Activated gamma-delta T cell (primary cell): ENCODE measurements around the gene AKTIP.
A peak's percentile ranks its signal among the peaks of the same experiment; 100 is the strongest.
"Not testable (repeated sequence)": the region's sequence is repeated elsewhere in the genome, so short reads cannot be mapped to it uniquely, and the experiment has no call there.

Experiments used
- DNase-seq: peaks from one replicate; lab custom pipeline; 2025; lab: John Stamatoyannopoulos, UW

The AKTIP gene

GRCh38 chr16:53515811-53516210 is 12.8 kb upstream of the AKTIP start:
- no peak for DNase-seq

- no peak for DNase-seq
Measured at GRCh38 chr16:53515259-53515658, 12.2 kb upstream of the AKTIP start.

DNA sequence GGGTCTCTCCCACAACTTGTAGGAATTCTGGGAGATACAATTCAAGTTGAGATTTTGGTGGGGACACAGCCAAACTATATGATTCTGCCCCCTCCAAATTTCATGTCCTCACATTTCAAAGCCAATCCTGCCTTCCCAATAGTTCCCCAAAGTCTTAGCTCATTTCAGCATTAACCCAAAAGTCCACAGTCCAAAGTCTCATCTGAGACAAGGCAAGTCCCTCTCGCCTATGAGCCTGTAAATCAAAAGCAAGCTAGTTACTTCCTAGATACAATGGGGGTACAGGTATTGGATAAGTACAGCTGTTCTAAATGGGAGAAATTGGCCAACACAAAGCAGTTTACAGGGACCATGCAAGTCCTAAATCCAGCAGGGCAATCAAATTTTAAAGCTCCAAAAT is 9.8 kb upstream of the AKTIP start:
- DNase-seq: not testable (repeated sequence)

DNA sequence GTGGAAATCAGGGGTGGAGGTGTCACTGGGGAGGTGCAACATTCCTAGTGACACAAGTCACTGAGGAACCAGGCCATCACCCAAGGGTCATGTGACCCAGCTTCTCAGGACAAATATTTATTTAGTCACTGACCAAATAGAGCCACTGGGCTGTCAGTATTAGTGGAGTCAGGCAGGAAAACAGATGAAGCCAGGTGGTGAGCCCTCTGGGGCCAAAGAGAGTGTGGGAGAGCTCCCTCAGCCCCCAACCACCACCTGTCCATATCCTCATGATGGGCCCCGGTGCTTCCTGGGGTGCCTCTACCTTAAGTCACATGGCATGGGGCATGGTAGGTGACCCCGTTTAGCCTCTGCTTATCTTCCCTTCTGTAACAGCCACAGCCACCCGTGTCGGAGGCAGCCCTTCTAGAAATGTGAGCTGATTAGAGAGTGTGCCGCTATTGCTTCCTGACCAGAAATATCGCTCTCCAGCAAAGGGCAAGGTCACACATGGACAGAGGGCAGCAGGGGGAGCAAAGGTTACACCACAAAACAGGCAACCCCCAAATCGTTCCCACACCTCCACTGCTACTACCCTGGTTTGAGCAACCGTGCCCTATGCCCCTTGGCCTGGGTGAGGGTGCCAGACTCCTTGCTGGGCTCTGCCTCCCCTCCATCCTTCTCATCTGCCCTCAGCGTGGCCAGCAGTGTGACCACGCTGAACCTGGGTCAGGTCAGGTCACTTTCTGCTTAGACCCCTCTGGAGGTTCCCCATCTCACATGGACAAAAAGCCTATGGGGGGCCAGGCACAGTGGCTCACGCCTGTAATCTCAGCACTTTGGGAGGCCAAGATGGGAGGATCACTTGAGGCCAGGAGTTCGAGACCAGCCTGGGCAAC is 8.6 kb upstream of the AKTIP start:
- DNase-seq: no peak

- DNase-seq: no peak
Measured at GRCh38 chr16:53511084-53511402, 8.0 kb upstream of the AKTIP start.

GRCh38 chr16:53510704-53511070 is 7.7 kb upstream of the AKTIP start:
- DNase-seq: no peak

GRCh38 chr16:53509906-53510703 is 7.1 kb upstream of the AKTIP start:
- DNase-seq: no peak

GRCh38 chr16:53507464-53508179 is 4.6 kb upstream of the AKTIP start:
- no peak for DNase-seq

GRCh38 chr16:53506254-53506653 is 3.2 kb upstream of the AKTIP start:
- no peak for DNase-seq

DNA sequence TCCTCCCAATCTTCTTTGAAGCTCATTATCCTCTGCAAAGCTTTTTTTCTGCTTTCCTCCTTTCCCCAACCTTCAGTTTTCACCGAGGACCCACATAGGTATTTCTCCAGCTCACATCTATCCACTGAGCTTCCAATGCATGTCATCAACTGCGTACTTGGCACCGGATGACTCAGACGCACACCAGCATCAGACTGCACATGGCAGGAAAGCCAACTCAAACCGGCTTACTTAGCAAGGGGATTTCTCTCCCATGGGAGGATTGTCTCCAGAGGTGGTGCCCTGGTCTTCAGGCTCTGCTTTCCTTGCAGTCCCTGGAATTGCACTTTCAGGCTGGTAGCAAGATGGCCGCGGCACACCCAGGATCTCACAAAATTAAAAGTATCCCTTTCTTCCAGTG is 1.7 kb upstream of the AKTIP start:
- no peak for DNase-seq

DNA sequence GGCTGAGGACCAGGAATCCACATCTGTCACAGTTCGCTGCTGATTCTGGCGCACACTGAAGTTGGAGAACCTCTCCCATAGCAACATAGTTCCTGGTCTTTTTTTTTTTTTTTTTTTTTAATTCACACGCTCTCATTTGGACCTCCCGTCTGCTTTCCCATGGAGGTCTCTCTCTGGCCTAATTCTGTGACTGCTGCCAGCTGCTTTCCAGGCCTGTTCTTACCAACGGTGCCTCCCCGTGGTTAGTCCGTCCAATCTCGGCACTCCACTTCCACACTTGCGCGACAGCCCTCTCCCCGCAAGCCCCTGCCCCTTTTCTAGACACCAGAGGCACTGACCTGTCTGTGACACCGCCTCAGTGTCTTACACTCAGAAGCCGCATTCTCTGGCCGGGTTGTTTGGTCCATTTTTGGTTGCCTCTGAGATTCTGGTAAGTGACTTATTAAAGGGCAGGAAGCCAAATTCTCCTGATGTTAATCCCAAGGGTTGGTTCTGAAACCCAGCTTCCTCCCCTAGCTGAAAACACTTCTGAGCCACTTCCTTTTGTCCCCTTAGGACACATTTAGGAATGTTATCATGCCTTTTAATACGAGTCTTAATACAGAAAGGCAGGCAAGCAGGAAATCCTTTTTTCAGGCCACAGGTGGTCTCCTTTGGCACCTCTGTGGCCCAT is 1.1 kb upstream of the AKTIP start:
- no peak for DNase-seq

GRCh38 chr16:53503270-53503923 is 388 bp upstream of the AKTIP start:
- peak; percentile 99 for DNase-seq

GRCh38 chr16:53501216-53501859 is 1.7 kb downstream of the AKTIP start:
- DNase-seq: no peak

- DNase-seq: no peak
Measured at GRCh38 chr16:53498984-53499383, 4.0 kb downstream of the AKTIP start.

DNA sequence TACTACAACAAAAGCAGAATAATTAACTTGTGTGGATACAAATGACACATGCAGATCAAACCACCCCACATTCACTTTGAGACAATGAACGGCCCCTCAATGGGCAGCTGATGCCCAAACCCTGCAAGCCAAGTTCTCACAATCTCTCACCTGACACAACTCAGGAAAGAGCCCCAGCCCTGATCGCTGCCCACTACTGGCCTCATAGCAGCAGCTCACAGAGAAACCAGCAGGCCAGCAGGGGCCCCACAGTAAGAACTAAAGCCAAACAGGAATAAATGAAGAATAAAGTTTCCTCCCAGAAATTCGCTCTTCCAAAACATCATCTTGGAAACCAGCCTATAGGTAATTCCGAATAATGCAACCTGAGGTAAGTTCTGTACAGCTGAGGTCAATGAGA is 7.7 kb downstream of the AKTIP start:
- DNase-seq: no peak

GRCh38 chr16:53494636-53495035 is 8.4 kb downstream of the AKTIP start:
- no peak for DNase-seq

DNA sequence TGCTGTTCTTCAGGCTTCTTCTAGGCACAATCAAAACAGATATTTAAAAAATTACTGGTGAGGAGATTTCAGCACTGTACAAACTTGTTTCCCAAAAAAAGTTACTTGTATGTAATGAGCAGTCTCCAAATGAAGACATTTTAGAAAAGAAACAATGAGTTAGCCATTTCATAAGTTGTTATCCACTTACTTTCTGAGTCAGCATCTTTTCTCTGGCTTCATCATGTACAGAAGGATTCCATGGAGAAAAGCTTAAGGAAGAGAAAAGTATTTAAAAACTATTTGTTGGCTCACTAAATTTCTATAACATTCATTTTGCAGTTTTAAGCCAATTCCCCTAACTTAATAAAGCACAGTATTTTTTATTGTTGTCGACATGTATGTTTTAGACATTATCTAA is 10.5 kb downstream of the AKTIP start:
- DNase-seq: no peak

GRCh38 chr16:53489755-53490154 is 13.3 kb downstream of the AKTIP start:
- DNase-seq: no peak

GRCh38 chr16:53486230-53486629 is 16.8 kb downstream of the AKTIP start:
- DNase-seq: no peak

- no peak for DNase-seq
Measured at GRCh38 chr16:53484542-53484941, 18.5 kb downstream of the AKTIP start.

DNA sequence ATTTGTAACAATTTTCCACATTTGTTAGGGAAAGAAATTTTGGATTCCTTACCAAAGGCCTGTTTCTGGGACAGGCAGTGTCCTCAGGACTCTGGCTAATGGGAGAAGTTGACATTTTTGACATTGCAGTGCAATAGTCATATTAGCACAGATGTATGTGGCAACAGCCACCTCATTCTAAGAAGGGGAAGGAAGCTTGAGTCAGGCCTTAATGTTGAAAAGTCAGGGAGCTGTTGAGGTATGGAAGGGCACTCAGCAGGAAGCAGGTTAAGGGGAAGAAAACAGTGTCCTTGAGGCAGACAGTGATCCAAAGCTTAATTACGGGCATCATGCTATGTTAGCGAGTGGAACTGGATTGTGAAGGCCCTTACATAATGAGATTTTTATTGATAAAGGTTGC is 20.9 kb downstream of the AKTIP start:
- no peak for DNase-seq
